WTC11 (cell line): ENCODE results near the gene ADH1A. TPM values are rescaled to one million over a fixed set of nuclear protein-coding genes. Genes with fewer than 3 reads are reported as not detected.

ENCODE experiments used
- ATAC-seq: fragments of 200-7000 bp; cut with Tn5 transposase; 2 replicates; pipeline ENCODE4 v1.10.0; 2021; ENCODE audit warnings: mild to moderate bottlenecking, moderate library complexity
- CTCF ChIA-PET: fragments of 300-600 bp; sonication (Branson Sonifier 250); formaldehyde crosslinking; loops from one replicate; lab custom pipeline; 2021; ENCODE audit warnings: antibody characterized with exemption; lab: Charles Lee
- POLR2A ChIA-PET: fragments of 350-600 bp; sonication (Branson Sonifier 250); formaldehyde crosslinking; loops from one replicate; lab custom pipeline; 2021; ENCODE audit warnings: antibody characterized with exemption; lab: Charles Lee
- DNase-seq: peaks from one replicate; pipeline ENCODE4 v3.0.0; 2021; ENCODE audit warnings: low spot score
- H3K27ac Mint-ChIP-seq: 2 replicates; pipeline ENCODE4 v1.8.0; 2021; ENCODE audit warnings: mixed read lengths
- H3K27me3 Mint-ChIP-seq: 2 replicates; pipeline ENCODE4 v1.8.0; 2021; ENCODE audit warnings: low read depth, mild to moderate bottlenecking, moderate library complexity, mixed read lengths
- H3K36me3 Mint-ChIP-seq: 2 replicates; pipeline ENCODE4 v1.8.0; 2021; ENCODE audit warnings: mixed read lengths
- H3K4me1 Mint-ChIP-seq: 2 replicates; pipeline ENCODE4 v1.8.0; 2022; ENCODE audit warnings: mixed read lengths
- H3K4me3 Mint-ChIP-seq: 2 replicates; pipeline ENCODE4 v1.8.0; 2021; ENCODE audit warnings: mild to moderate bottlenecking, moderate library complexity, mixed read lengths
- H3K9me3 Mint-ChIP-seq: 2 replicates; pipeline ENCODE4 v1.8.0; 2021; ENCODE audit warnings: mixed read lengths
- CBFB ChIP-seq: sonication (generic); formaldehyde crosslinking; IDR thresholded peaks from 2 replicates; pipeline ENCODE4 v1.8.1; 2022; ENCODE audit warnings: mild to moderate bottlenecking, low read depth, missing genetic modification reagents
- CREM ChIP-seq: sonication (generic); formaldehyde crosslinking; IDR thresholded peaks from 2 replicates; pipeline ENCODE4 v1.8.1; 2022; ENCODE audit warnings: mild to moderate bottlenecking, missing genetic modification reagents, moderate library complexity
- ESRRA ChIP-seq: sonication (generic); formaldehyde crosslinking; IDR thresholded peaks from 2 replicates; pipeline ENCODE4 v1.8.1; 2022; ENCODE audit warnings: mild to moderate bottlenecking, missing genetic modification reagents, borderline replicate concordance
- FOXP4 ChIP-seq: sonication (generic); formaldehyde crosslinking; IDR thresholded peaks from 2 replicates; pipeline ENCODE4 v1.8.0; 2022; ENCODE audit warnings: mild to moderate bottlenecking, missing genetic modification reagents
- KAT7 ChIP-seq: sonication (generic); formaldehyde crosslinking; IDR thresholded peaks from 2 replicates; pipeline ENCODE4 v1.8.1; 2023; ENCODE audit warnings: missing genetic modification reagents, mild to moderate bottlenecking, borderline replicate concordance
- MAX ChIP-seq: sonication (generic); formaldehyde crosslinking; IDR thresholded peaks from 2 replicates; pipeline ENCODE4 v1.8.0; 2022; ENCODE audit warnings: mild to moderate bottlenecking, missing genetic modification reagents
- NFATC4 ChIP-seq: fragments of 250-450 bp; sonication (Bioruptor Pico); IDR thresholded peaks from 2 replicates; pipeline ENCODE4 v1.9.0; 2021; ENCODE audit warnings: mild to moderate bottlenecking
- NFE2L1 ChIP-seq: sonication (generic); formaldehyde crosslinking; IDR thresholded peaks from 2 replicates; pipeline ENCODE4 v1.8.1; 2023; ENCODE audit warnings: missing genetic modification reagents
- NR2C2 ChIP-seq: sonication (generic); formaldehyde crosslinking; IDR thresholded peaks from 2 replicates; pipeline ENCODE4 v1.8.0; 2022; ENCODE audit warnings: mild to moderate bottlenecking, missing genetic modification reagents
- RORB ChIP-seq: fragments of 250-450 bp; sonication (Bioruptor Pico); IDR thresholded peaks from 2 replicates; pipeline ENCODE4 v1.9.0; 2021; ENCODE audit warnings: mild to moderate bottlenecking
- ZBTB43 ChIP-seq: sonication (generic); formaldehyde crosslinking; IDR thresholded peaks from 2 replicates; pipeline ENCODE4 v1.8.1; 2023; ENCODE audit warnings: mild to moderate bottlenecking, missing genetic modification reagents
- ZNF232 ChIP-seq: sonication (generic); formaldehyde crosslinking; IDR thresholded peaks from 2 replicates; pipeline ENCODE4 v1.8.0; 2022; ENCODE audit warnings: mild to moderate bottlenecking, missing genetic modification reagents
- ZNF281 ChIP-seq: sonication (generic); formaldehyde crosslinking; IDR thresholded peaks from 2 replicates; pipeline ENCODE4 v1.8.0; 2023; ENCODE audit warnings: mild to moderate bottlenecking, missing genetic modification reagents
- ZNF423 ChIP-seq: fragments of 250-450 bp; sonication (Bioruptor Pico); IDR thresholded peaks from 2 replicates; pipeline ENCODE4 v2.1.2; 2022; ENCODE audit warnings: mild to moderate bottlenecking, moderate library complexity
- total RNA-seq: library from RNA; stranded (reverse); gene quantifications from 3 replicates; pipeline ENCODE4 v1.2.3, GENCODE V29; 2021
- TF ChIP-seq, protein P1 (sequence below): fragments of 250-450 bp; sonication (Bioruptor Pico); IDR thresholded peaks from 2 replicates; pipeline ENCODE4 v1.8.0; 2021; ENCODE audit warnings: mild to moderate bottlenecking
- TF ChIP-seq, protein P2 (sequence below): sonication (generic); formaldehyde crosslinking; IDR thresholded peaks from 2 replicates; pipeline ENCODE4 v1.8.1; 2023; ENCODE audit warnings: mild to moderate bottlenecking, moderate library complexity, missing genetic modification reagents
- TF ChIP-seq, protein P3 (sequence below): fragments of 250-450 bp; sonication (Bioruptor Pico); IDR thresholded peaks from 2 replicates; pipeline ENCODE4 v1.9.0; 2021; ENCODE audit warnings: mild to moderate bottlenecking
- TF ChIP-seq, protein P4 (sequence below): fragments of 250-450 bp; sonication (Bioruptor Pico); IDR thresholded peaks from 2 replicates; pipeline ENCODE4 v1.9.0; 2021; ENCODE audit warnings: mild to moderate bottlenecking
- TF ChIP-seq, protein P5 (sequence below): sonication (generic); formaldehyde crosslinking; conservative IDR thresholded peaks from 2 replicates; pipeline ENCODE4 v1.8.1; 2022; ENCODE audit warnings: mild to moderate bottlenecking, missing genetic modification reagents

The ADH1A gene
- total RNA-seq, 1 experiment from 2014 or later = not detected

DNA sequence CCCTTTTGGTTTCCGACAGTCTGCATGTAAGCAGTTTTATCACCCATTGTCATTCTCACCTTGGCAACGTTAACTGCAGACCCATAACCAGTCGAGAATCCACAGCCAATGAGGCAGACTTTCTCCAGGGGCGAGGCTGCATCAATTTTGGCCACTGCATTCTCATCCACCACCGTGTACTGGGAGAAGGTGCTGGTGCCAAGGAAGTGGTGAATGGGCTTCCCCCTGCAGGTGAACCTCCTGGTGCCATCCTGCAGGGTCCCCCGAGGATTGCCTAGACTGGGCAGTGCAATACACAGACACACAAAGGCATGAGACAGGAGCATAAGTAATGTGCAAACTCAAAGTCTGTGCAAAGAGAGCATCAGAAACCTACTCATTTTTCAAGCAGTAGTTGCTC is 25.1 kb upstream of the ADH1A start:
- Mint-ChIP-seq H3K36me3 (no peaks in the 10 kb centered on the region), H3K4me3 (no peak overlapping the region), H3K27me3 (no peaks in the 10 kb centered on the region), H3K4me1 (peaks cover 8% of the 10 kb centered on the region), H3K27ac (no peak overlapping the region), H3K9me3 (no peaks in the 10 kb centered on the region)
- POLR2A ChIA-PET = no interaction called here
- ATAC-seq (peak; percentile 86), DNase-seq (no peak)
- no peak for TF ChIP-seq NFE2L1
- TF ChIP-seq, protein P1, sequence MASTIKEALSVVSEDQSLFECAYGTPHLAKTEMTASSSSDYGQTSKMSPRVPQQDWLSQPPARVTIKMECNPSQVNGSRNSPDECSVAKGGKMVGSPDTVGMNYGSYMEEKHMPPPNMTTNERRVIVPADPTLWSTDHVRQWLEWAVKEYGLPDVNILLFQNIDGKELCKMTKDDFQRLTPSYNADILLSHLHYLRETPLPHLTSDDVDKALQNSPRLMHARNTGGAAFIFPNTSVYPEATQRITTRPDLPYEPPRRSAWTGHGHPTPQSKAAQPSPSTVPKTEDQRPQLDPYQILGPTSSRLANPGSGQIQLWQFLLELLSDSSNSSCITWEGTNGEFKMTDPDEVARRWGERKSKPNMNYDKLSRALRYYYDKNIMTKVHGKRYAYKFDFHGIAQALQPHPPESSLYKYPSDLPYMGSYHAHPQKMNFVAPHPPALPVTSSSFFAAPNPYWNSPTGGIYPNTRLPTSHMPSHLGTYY (CRISPR knock-in tag) = no peak
- TF ChIP-seq RORB = no peak
- TF ChIP-seq, protein P2, sequence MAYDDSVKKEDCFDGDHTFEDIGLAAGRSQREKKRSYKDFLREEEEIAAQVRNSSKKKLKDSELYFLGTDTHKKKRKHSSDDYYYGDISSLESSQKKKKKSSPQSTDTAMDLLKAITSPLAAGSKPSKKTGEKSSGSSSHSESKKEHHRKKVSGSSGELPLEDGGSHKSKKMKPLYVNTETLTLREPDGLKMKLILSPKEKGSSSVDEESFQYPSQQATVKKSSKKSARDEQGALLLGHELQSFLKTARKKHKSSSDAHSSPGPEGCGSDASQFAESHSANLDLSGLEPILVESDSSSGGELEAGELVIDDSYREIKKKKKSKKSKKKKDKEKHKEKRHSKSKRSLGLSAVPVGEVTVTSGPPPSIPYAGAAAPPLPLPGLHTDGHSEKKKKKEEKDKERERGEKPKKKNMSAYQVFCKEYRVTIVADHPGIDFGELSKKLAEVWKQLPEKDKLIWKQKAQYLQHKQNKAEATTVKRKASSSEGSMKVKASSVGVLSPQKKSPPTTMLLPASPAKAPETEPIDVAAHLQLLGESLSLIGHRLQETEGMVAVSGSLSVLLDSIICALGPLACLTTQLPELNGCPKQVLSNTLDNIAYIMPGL (CRISPR knock-in tag) = no peak
- no peak for TF ChIP-seq FOXP4 (CRISPR knock-in tag)
- TF ChIP-seq, protein P3, sequence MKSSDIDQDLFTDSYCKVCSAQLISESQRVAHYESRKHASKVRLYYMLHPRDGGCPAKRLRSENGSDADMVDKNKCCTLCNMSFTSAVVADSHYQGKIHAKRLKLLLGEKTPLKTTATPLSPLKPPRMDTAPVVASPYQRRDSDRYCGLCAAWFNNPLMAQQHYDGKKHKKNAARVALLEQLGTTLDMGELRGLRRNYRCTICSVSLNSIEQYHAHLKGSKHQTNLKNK (CRISPR knock-in tag) = no peak
- no peak for TF ChIP-seq CBFB (CRISPR knock-in tag)
- TF ChIP-seq, protein P4, sequence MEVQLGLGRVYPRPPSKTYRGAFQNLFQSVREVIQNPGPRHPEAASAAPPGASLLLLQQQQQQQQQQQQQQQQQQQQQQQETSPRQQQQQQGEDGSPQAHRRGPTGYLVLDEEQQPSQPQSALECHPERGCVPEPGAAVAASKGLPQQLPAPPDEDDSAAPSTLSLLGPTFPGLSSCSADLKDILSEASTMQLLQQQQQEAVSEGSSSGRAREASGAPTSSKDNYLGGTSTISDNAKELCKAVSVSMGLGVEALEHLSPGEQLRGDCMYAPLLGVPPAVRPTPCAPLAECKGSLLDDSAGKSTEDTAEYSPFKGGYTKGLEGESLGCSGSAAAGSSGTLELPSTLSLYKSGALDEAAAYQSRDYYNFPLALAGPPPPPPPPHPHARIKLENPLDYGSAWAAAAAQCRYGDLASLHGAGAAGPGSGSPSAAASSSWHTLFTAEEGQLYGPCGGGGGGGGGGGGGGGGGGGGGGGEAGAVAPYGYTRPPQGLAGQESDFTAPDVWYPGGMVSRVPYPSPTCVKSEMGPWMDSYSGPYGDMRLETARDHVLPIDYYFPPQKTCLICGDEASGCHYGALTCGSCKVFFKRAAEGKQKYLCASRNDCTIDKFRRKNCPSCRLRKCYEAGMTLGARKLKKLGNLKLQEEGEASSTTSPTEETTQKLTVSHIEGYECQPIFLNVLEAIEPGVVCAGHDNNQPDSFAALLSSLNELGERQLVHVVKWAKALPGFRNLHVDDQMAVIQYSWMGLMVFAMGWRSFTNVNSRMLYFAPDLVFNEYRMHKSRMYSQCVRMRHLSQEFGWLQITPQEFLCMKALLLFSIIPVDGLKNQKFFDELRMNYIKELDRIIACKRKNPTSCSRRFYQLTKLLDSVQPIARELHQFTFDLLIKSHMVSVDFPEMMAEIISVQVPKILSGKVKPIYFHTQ (CRISPR knock-in tag) = no peak
- TF ChIP-seq KAT7 = no peak
- TF ChIP-seq CREM (CRISPR knock-in tag) = no peak
- TF ChIP-seq MAX (CRISPR knock-in tag) = no peak
- TF ChIP-seq, protein P5, sequence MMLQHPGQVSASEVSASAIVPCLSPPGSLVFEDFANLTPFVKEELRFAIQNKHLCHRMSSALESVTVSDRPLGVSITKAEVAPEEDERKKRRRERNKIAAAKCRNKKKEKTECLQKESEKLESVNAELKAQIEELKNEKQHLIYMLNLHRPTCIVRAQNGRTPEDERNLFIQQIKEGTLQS = no peak
- TF ChIP-seq NFATC4 (CRISPR knock-in tag) = no peak
- no peak for TF ChIP-seq ZNF423 (CRISPR knock-in tag)
- CTCF ChIA-PET = no interaction called here

- Mint-ChIP-seq H3K27ac (no peak overlapping the region), H3K4me3 (no peak overlapping the region), H3K4me1 (peaks cover 23% of the 10 kb centered on the region), H3K36me3 (no peaks in the 10 kb centered on the region), H3K9me3 (no peaks in the 10 kb centered on the region), H3K27me3 (no peaks in the 10 kb centered on the region)
- TF ChIP-seq ZBTB43 (CRISPR knock-in tag) = no peak
- no peak for TF ChIP-seq ZNF232 (CRISPR knock-in tag)
- TF ChIP-seq ESRRA (CRISPR knock-in tag) = no peak
- TF ChIP-seq NR2C2 (CRISPR knock-in tag) = no peak
- no peak for TF ChIP-seq ZNF281 (CRISPR knock-in tag)
- ChIA-PET POLR2A (no interaction called here), CTCF (no interaction called here)
- ATAC-seq (no peak), DNase-seq (no peak)
Measured at GRCh38 chr4:99314211-99314610, 23.4 kb upstream of the ADH1A start.
